Activated CD4-positive, alpha-beta memory T cell treated with anti-CD3 and anti-CD28 coated beads, Interleukin-2, amount 10 ng/mL, durations not matched to agents 7 days and 5 days (primary cell): ENCODE results near the gene CACNB2. TPM values are rescaled to one million over a fixed set of nuclear protein-coding genes. Genes with fewer than 3 reads are reported as not detected.

ENCODE experiments used
- CTCF ChIA-PET: fragments of 350-600 bp; sonication (Branson Sonifier 250); formaldehyde crosslinking; loops from one replicate; lab custom pipeline; 2021; ENCODE audit warnings: antibody characterized with exemption, inconsistent platforms; lab: Charles Lee
- POLR2A ChIA-PET: fragments of 350-600 bp; sonication (Branson Sonifier 250); formaldehyde crosslinking; loops from one replicate; lab custom pipeline; 2021; ENCODE audit warnings: antibody characterized with exemption; lab: Charles Lee
- DNase-seq: peaks from one replicate; pipeline ENCODE4 v3.0.0-alpha.2; 2020
- H3K27ac Mint-ChIP-seq: one replicate; pipeline ENCODE4 v1.8.0; 2021; ENCODE audit warnings: mild to moderate bottlenecking, mixed read lengths
- H3K27me3 Mint-ChIP-seq: one replicate; pipeline ENCODE4 v1.8.0; 2021; ENCODE audit warnings: mixed read lengths
- H3K36me3 Mint-ChIP-seq: one replicate; pipeline ENCODE4 v1.8.0; 2021; ENCODE audit warnings: low read depth, mixed read lengths
- H3K4me1 Mint-ChIP-seq: one replicate; pipeline ENCODE4 v1.8.0; 2021; ENCODE audit warnings: mixed read lengths
- H3K4me3 Mint-ChIP-seq: one replicate; pipeline ENCODE4 v1.8.0; 2021; ENCODE audit warnings: mild to moderate bottlenecking, mixed read lengths
- H3K9me3 Mint-ChIP-seq: one replicate; pipeline ENCODE4 v1.8.0; 2021; ENCODE audit warnings: mixed read lengths
- total RNA-seq, 2 experiments: library from RNA; stranded (reverse); gene quantifications; one replicate each; pipeline ENCODE4 v1.2.3, GENCODE V29; 2021

The CACNB2 gene
- total RNA-seq, 2 experiments from 2014 or later, result not detected

GRCh38 chr10:18332048-18332447 is 191.8 kb downstream of the CACNB2 start:
- no peaks in the 10 kb centered on the region for H3K9me3 Mint-ChIP-seq
- H3K27me3 Mint-ChIP-seq, result no peaks in the 10 kb centered on the region
- ChIA-PET POLR2A (no interaction called here), CTCF (interaction anchor here (0.7 kb wide), 1 partner anchor 1643 kb away, joined by 3 read pairs; no protein-coding TSS in a partner anchor)
- no peaks in the 10 kb centered on the region for H3K36me3 Mint-ChIP-seq
- no peaks in the 10 kb centered on the region for H3K4me1 Mint-ChIP-seq
- DNase-seq, result no peak
- H3K27ac Mint-ChIP-seq, result no peak overlapping the region
- H3K4me3 Mint-ChIP-seq, result no peak overlapping the region

DNA sequence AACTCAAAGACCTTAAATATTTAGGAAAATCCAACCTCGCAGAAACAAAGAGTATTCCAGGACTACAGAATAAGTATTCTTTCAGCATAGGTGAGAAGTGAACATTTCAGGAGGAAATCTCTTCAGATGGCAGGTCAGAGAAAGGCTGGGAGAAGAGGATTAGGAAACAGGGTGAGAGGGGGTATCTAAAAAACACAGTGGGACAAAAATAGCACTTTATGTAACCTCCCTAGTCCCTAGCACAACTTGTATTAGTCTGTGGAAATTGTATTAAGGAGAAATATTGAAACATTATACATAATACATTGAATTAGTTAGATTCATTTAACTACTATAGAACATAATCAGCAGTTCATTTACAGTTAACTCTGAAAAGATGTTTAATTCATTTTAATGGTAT is 192.3 kb downstream of the CACNB2 start:
- Mint-ChIP-seq H3K9me3 (no peaks in the 10 kb centered on the region), H3K36me3 (no peaks in the 10 kb centered on the region), H3K27me3 (no peaks in the 10 kb centered on the region), H3K4me1 (no peaks in the 10 kb centered on the region), H3K27ac (no peak overlapping the region), H3K4me3 (no peak overlapping the region)
- no peak for DNase-seq
- ChIA-PET CTCF (no interaction called here), POLR2A (no interaction called here)

GRCh38 chr10:18333621-18334020 is 193.4 kb downstream of the CACNB2 start:
- no peaks in the 10 kb centered on the region for H3K9me3 Mint-ChIP-seq
- DNase-seq, result no peak
- H3K36me3 Mint-ChIP-seq, result no peaks in the 10 kb centered on the region
- H3K4me3 Mint-ChIP-seq, result no peak overlapping the region
- ChIA-PET POLR2A (no interaction called here), CTCF (interaction anchor here (0.6 kb wide), 1 partner anchor 38 kb away, joined by 4 read pairs; no protein-coding TSS in a partner anchor)
- no peak overlapping the region for H3K27ac Mint-ChIP-seq
- H3K4me1 Mint-ChIP-seq, result no peaks in the 10 kb centered on the region
- H3K27me3 Mint-ChIP-seq, result no peaks in the 10 kb centered on the region

DNA sequence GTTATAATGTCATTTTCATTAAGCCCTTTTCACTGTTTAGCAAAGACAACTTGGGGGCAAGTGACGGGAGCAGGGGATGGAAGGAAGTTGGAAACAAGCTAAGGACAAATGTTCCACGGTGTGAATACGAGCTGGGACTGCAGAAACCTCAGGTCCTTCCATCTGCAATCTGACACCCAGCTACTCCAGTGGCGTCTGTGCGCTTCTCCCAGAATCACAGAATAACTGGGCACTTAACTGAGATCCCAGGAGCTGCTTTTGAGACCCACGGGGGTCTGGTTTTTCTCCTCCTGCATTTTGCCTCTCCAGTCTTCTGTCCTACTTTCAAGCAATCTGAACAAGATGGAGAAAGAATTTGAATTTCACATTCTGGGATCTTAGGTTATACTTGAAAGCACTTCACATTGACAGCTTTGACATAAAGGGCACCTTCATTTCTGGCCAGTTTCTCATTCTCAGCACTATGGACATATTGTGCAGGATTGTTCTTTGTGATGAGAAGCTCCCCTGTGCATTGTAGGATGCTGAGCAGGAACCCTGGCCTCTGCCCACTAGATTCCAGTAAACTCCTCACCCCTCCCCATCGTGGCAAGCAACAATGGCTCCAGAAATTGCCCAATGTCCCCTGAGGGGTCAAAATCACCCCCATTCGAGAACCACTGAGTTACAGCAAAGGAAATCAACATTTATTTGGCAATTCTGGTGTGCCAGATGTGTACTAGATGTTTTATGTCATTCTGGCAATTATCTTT is 194.1 kb downstream of the CACNB2 start:
- ChIA-PET CTCF (no interaction called here), POLR2A (no interaction called here)
- Mint-ChIP-seq H3K9me3 (no peaks in the 10 kb centered on the region), H3K36me3 (no peaks in the 10 kb centered on the region), H3K27ac (no peak overlapping the region), H3K4me3 (no peak overlapping the region), H3K4me1 (no peaks in the 10 kb centered on the region), H3K27me3 (no peaks in the 10 kb centered on the region)
- no peak for DNase-seq

- H3K27me3 Mint-ChIP-seq, result no peaks in the 10 kb centered on the region
- no peak overlapping the region for H3K27ac Mint-ChIP-seq
- POLR2A ChIA-PET, result no interaction called here
- no peaks in the 10 kb centered on the region for H3K36me3 Mint-ChIP-seq
- DNase-seq, result no peak
- no peak overlapping the region for H3K4me3 Mint-ChIP-seq
- CTCF ChIA-PET, result no interaction called here
- H3K9me3 Mint-ChIP-seq, result no peaks in the 10 kb centered on the region
- H3K4me1 Mint-ChIP-seq, result no peaks in the 10 kb centered on the region
These were observed 200.3 kb downstream of the CACNB2 start for GRCh38 chr10:18340496-18341051.

- Mint-ChIP-seq H3K27ac (no peak overlapping the region), H3K27me3 (no peaks in the 10 kb centered on the region), H3K4me3 (no peak overlapping the region), H3K9me3 (no peaks in the 10 kb centered on the region), H3K36me3 (no peaks in the 10 kb centered on the region), H3K4me1 (no peaks in the 10 kb centered on the region)
- ChIA-PET CTCF (no interaction called here), POLR2A (no interaction called here)
- no peak for DNase-seq
These were observed 200.8 kb downstream of the CACNB2 start for GRCh38 chr10:18341055-18341454.

DNA sequence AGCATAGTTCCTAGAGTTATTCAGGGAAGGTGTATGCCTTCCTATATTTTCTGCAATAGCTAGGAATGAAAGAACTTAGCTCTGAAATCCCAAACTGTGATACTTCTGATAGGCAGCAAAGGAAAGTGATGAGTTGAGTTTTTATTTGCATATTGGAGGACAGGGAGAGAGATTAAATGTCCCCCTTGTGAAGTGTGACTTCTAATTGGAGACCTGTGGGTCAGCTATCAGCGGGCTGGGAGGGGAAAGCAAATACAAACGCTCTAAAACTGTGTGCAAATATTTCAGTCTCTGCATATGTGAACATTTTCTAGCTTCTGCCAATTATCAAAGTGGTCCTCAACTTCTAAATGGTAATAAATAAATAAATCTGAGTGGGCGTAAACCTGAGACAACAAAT is 203.3 kb downstream of the CACNB2 start:
- no peaks in the 10 kb centered on the region for H3K4me1 Mint-ChIP-seq
- DNase-seq, result no peak
- H3K4me3 Mint-ChIP-seq, result no peak overlapping the region
- no peaks in the 10 kb centered on the region for H3K27me3 Mint-ChIP-seq
- ChIA-PET CTCF (no interaction called here), POLR2A (no interaction called here)
- H3K36me3 Mint-ChIP-seq, result no peaks in the 10 kb centered on the region
- no peaks in the 10 kb centered on the region for H3K9me3 Mint-ChIP-seq
- H3K27ac Mint-ChIP-seq, result no peak overlapping the region

- no peak for DNase-seq
- ChIA-PET CTCF (no interaction called here), POLR2A (no interaction called here)
- no peaks in the 10 kb centered on the region for H3K27me3 Mint-ChIP-seq
- H3K4me1 Mint-ChIP-seq, result no peaks in the 10 kb centered on the region
- H3K36me3 Mint-ChIP-seq, result no peaks in the 10 kb centered on the region
- H3K27ac Mint-ChIP-seq, result no peak overlapping the region
- no peak overlapping the region for H3K4me3 Mint-ChIP-seq
- H3K9me3 Mint-ChIP-seq, result no peaks in the 10 kb centered on the region
These were observed 205.1 kb downstream of the CACNB2 start for GRCh38 chr10:18345308-18345707.

GRCh38 chr10:18350340-18350739 is 210.1 kb downstream of the CACNB2 start:
- Mint-ChIP-seq H3K4me3 (no peak overlapping the region), H3K27ac (no peak overlapping the region), H3K27me3 (no peaks in the 10 kb centered on the region), H3K4me1 (no peaks in the 10 kb centered on the region), H3K36me3 (no peaks in the 10 kb centered on the region), H3K9me3 (no peaks in the 10 kb centered on the region)
- DNase-seq, result no peak
- ChIA-PET CTCF (interaction anchor here (0.6 kb wide), 1 partner anchor 115 kb away, joined by 4 read pairs; no protein-coding TSS in a partner anchor), POLR2A (no interaction called here)

DNA sequence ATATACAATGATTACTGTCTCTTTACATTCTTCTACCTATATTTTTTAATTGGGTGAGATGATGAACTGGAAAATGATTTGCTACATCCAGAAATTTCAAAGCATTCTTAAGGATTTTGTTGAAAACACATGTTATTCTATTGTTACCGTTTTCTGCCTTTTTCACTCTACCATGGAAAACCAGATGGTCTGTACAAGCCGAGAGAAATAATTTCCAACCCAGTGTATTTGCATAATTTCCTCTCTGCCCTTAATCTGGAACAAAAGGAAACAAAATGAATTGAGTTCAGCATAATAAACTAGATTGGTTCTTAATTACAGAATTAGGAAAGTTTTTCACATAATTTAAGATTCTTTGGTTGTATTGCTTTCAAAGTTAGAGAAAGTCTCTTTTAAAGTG is 211.2 kb downstream of the CACNB2 start:
- Mint-ChIP-seq H3K36me3 (no peaks in the 10 kb centered on the region), H3K9me3 (no peaks in the 10 kb centered on the region), H3K4me1 (no peaks in the 10 kb centered on the region), H3K27me3 (no peaks in the 10 kb centered on the region), H3K27ac (no peak overlapping the region), H3K4me3 (no peak overlapping the region)
- ChIA-PET CTCF (no interaction called here), POLR2A (no interaction called here)
- DNase-seq, result no peak

DNA sequence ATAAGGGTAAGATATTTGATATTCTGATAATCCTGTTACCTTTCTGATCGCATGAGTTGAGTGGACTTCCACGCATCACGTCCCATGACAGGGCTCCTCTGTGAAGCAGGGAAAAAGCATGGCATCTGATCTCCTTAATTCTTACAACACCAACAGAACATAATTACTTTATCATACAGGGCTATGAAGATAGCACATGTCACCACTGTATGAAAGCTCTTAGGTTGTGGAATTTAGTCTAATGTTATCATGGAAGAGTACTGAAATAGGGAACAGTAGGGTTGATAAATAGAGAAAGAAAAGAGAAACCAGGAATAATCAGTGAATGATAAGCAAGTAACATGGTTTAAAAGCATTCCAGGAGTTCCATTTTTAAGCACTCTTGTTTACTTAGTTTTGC is 212.0 kb downstream of the CACNB2 start:
- no peak overlapping the region for H3K4me3 Mint-ChIP-seq
- H3K27ac Mint-ChIP-seq, result no peak overlapping the region
- CTCF ChIA-PET, result no interaction called here
- no peak for DNase-seq
- no peaks in the 10 kb centered on the region for H3K4me1 Mint-ChIP-seq
- no peaks in the 10 kb centered on the region for H3K36me3 Mint-ChIP-seq
- no peaks in the 10 kb centered on the region for H3K27me3 Mint-ChIP-seq
- H3K9me3 Mint-ChIP-seq, result no peaks in the 10 kb centered on the region
- POLR2A ChIA-PET, result no interaction called here

DNA sequence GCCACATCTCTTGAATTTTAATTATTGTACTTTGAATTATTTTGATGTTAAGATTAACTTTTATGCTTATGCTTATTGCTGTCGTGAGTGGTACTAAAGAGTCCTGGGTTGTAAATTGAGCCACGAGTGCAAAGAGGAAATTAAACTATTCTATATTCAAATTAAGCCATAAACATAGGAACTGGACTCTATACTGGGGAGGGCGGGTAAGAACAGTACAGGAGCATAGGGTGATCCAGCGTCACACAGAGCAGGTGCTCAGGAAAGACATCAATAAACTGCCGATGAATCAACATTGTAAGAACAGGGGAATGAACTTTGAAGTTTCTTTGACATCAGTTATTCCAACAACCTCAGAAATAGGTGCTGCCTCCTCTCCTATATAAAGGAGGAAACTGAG is 219.6 kb downstream of the CACNB2 start:
- no peak overlapping the region for H3K27ac Mint-ChIP-seq
- H3K27me3 Mint-ChIP-seq, result no peaks in the 10 kb centered on the region
- no peaks in the 10 kb centered on the region for H3K9me3 Mint-ChIP-seq
- no peak for DNase-seq
- ChIA-PET CTCF (no interaction called here), POLR2A (no interaction called here)
- H3K4me3 Mint-ChIP-seq, result no peak overlapping the region
- no peaks in the 10 kb centered on the region for H3K36me3 Mint-ChIP-seq
- H3K4me1 Mint-ChIP-seq, result no peaks in the 10 kb centered on the region

- Mint-ChIP-seq H3K27me3 (no peaks in the 10 kb centered on the region), H3K36me3 (no peaks in the 10 kb centered on the region), H3K9me3 (no peaks in the 10 kb centered on the region), H3K27ac (no peak overlapping the region), H3K4me1 (no peaks in the 10 kb centered on the region), H3K4me3 (no peak overlapping the region)
- POLR2A ChIA-PET, result no interaction called here
- no peak for DNase-seq
- CTCF ChIA-PET, result no interaction called here
These were observed 222.7 kb downstream of the CACNB2 start for GRCh38 chr10:18362892-18363291.
